Muscle layer of colon (tissue), 2 donors: Measurements from ENCODE around the gene KCNQ1.

Experiments used
- H3K27ac ChIP-seq: one replicate; pipeline ENCODE4 v1.7.0; 2013; ENCODE audit warnings: low read depth, mild to moderate bottlenecking, low read length, moderate library complexity
- H3K27me3 ChIP-seq, 2 donors: one replicate each; pipeline ENCODE4 v1.7.0; 2013; ENCODE audit warnings: low read length in 2 of 2, mild to moderate bottlenecking in 2 of 2; ENCODE audit not compliant: insufficient read depth in 2 of 2, control insufficient read depth in 1 of 2
- H3K36me3 ChIP-seq: one replicate; pipeline ENCODE4 v1.7.0; 2013; ENCODE audit warnings: mild to moderate bottlenecking, low read length; ENCODE audit not compliant: insufficient read depth
- H3K4me1 ChIP-seq: one replicate; pipeline ENCODE4 v1.7.0; 2013; ENCODE audit warnings: mild to moderate bottlenecking, low read length; ENCODE audit not compliant: insufficient read depth
- H3K4me3 ChIP-seq, 2 donors: one replicate each; pipeline ENCODE4 v1.7.0; 2013; ENCODE audit warnings: low read length in 2 of 2, low read depth in 1 of 2, mild to moderate bottlenecking in 1 of 2, moderate library complexity in 1 of 2
- H3K9ac ChIP-seq: one replicate; pipeline ENCODE4 v1.7.0; 2013; ENCODE audit warnings: low read length
- H3K9me3 ChIP-seq: one replicate; pipeline ENCODE4 v1.7.0; 2013; ENCODE audit warnings: mild to moderate bottlenecking, low read length
- donor health status: abdominal sarcoma.
- donor health status: Adenocarcinoma of cecum.

The KCNQ1 gene

DNA sequence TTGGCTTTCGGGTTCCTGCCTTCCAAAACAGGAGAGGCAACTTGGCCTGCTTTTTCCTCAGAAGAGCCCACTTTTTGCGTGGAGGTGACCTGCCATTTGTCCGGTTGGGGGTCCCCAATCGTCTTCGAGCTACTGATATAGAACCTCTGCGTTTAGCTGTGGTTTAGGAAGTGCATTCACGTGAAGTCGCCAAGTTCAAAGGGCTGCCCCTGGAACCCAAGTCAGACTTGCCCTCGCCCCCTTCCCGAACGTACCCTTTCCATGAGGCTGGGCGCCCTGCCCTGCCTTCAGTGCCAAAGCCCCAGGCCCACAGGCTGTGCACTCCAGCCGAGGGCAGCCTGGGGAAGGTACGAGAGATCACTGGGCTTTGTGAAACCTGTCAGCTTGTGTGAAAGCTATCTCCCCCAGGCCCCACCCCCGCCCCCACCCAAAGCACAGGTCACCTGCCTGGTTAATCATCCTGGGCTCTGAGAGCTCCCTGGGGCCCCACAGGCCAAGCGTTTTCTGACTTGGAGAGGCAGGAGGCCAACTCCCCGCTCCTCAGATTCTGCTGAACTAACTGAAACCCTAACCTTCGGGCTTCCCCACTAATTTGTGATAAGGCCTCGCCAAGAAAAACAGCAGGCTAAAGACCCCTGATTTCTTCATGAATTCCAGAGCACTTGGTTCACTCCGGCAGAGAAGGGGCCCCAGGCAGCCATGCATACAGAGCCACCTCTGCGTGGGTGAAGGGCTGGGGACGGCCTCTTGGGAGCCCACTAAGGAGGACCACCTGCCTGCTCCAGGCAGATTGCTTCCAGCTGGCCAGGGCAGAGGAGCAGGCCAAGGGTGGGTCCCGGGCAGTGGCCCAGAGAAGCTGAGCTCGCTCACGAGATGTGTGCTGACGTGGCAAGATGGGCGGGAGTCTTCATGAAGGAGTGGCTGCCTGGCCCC lies 280.8 kb downstream of the KCNQ1 start:
- Histone ChIP-seq H3K4me3 (no peak overlapping the region), H3K9ac (no peak overlapping the region), H3K36me3 (no peaks in the 10 kb centered on the region), H3K4me1 (peaks cover 6% of the 10 kb centered on the region), H3K27ac (no peak overlapping the region), H3K27me3 (no peaks in the 10 kb centered on the region), H3K9me3 (no peaks in the 10 kb centered on the region)

DNA sequence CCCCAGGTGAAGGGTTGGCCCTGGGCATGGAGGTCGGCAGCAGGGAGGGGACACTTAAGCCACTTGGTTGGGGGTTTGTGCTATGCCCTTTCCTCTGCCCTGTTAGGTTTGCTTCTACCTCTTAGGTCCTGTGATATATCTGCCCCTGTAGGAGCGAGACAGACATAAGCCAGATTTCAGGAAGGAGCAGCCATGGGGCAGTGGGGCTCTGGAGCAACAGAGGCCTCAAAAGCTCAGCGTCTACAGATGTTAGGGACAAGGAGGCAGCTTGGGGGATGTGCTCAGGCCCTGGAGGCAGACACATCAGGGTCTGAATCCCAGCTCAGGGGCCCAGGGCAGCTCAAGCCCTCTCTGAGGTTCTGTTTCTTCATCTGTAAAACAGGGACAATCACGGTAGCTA lies 282.2 kb downstream of the KCNQ1 start:
- no peak overlapping the region for H3K27ac ChIP-seq
- H3K27me3 ChIP-seq, result no peaks in the 10 kb centered on the region
- H3K4me1 ChIP-seq, result peaks cover 6% of the 10 kb centered on the region
- H3K4me3 ChIP-seq, result no peak overlapping the region
- H3K9me3 ChIP-seq, result no peaks in the 10 kb centered on the region
- no peaks in the 10 kb centered on the region for H3K36me3 ChIP-seq
- no peak overlapping the region for H3K9ac ChIP-seq

- H3K4me1 ChIP-seq, result peaks cover 6% of the 10 kb centered on the region
- H3K27me3 ChIP-seq, result no peaks in the 10 kb centered on the region
- H3K9me3 ChIP-seq, result no peaks in the 10 kb centered on the region
- no peak overlapping the region for H3K9ac ChIP-seq
- H3K36me3 ChIP-seq, result no peaks in the 10 kb centered on the region
- no peak overlapping the region for H3K4me3 ChIP-seq
- no peak overlapping the region for H3K27ac ChIP-seq
Measured at GRCh38 chr11:2728128-2728662, 283.4 kb downstream of the KCNQ1 start.

DNA sequence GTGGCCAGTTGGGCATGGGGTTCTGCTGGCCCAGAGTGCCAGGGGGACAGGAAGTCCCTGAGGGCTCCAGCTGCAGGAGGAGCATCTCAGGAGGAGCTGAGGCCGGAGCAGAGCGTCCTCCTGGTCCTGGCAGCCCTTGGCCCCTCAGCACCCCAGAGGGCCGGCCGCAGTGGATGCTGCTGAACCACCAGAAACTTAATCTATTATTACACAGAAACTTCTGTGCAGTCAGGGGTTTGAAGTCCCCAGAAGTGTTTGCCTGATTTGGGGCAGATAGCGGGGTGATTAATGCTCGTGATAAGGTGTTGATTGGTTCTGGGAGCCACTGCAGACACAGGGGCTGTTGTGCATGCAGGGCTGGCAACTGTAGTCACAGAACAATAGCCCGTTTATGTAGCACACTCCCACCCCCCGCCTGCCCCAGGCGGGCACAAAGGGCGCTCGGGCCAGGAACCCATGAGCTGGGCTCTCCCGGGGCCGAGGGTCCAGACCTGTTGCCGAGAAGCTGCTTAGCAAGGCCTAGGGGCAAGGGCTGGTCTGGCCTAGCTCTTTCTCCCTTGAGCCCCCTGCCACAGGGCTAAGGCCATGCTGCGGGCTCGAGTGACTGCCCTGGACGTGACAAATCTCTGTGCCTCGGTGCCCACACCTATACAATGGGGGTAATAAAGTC lies 284.0 kb downstream of the KCNQ1 start:
- H3K27me3 ChIP-seq, result no peaks in the 10 kb centered on the region
- peaks cover 6% of the 10 kb centered on the region for H3K4me1 ChIP-seq
- no peaks in the 10 kb centered on the region for H3K36me3 ChIP-seq
- H3K4me3 ChIP-seq, result no peak overlapping the region
- H3K27ac ChIP-seq, result no peak overlapping the region
- no peak overlapping the region for H3K9ac ChIP-seq
- no peaks in the 10 kb centered on the region for H3K9me3 ChIP-seq

DNA sequence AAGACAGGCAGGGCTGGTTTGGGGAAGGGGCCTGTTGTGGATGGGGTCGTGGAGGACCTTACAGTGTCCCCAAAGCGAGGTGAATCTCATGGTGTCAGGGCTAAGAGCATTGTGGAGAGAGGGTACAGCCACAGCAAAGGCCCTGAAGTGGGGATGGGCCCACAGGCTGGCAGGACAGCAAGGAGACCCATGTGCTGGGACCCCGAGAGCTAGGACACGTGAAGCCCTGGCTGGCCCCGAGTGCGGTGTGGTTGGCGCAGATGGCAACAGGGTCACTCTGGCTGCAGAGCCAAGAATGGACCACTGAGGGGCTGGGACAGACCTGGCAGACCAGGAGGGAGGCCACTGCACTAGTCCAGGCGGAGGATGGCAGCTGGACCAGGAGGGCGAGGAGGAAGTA lies 285.0 kb downstream of the KCNQ1 start:
- no peak overlapping the region for H3K27ac ChIP-seq

DNA sequence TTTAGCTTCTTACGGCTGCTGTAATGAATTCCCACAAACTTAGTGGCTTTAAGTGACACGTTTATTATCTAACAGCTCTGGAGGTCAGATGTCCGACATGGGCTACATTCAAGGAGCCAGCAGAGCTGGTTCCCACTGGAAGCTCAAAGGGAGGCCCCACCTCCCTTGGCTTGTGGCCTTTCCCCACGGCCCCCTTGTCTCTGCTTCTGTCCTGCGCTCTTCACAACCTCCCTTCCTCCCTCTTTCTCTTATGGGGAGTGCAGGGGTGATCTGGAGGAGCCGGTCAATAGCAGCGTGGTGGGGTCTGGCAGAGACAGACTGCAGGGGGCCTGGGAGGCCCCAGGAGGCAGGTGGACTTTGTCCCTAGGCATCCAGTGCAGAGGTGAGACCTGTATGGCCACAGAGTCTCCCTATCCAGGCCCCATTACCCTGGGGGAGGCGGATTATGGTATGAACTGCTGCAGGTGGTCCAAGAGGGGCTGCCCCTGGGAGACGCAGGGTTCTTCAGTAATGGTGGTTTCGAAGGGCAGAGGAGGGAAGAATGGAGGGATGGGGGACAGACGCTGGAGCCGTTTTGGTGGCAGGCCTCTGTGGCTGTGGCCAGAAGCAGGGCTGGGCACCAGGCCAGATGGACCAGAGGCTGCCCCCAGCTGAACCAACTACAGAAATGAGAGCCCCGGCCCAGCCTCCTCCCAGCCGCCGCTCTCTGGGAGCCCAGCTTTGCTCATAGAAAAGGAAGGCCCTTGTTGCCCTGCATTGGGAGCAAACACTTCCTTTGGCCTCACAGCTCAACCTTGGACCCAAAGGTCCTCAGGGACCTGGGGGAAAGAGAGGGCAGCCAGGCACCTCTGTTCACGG lies 285.7 kb downstream of the KCNQ1 start:
- H3K4me1 ChIP-seq, result no peaks in the 10 kb centered on the region
- H3K9ac ChIP-seq, result no peak overlapping the region
- H3K4me3 ChIP-seq, result no peak overlapping the region
- H3K27me3 ChIP-seq, result no peaks in the 10 kb centered on the region
- no peaks in the 10 kb centered on the region for H3K9me3 ChIP-seq
- H3K36me3 ChIP-seq, result no peaks in the 10 kb centered on the region
- no peak overlapping the region for H3K27ac ChIP-seq

More for the DNA sequence above, 285.0 kb downstream of the KCNQ1 start:
- Histone ChIP-seq H3K9me3 (no peaks in the 10 kb centered on the region), H3K4me1 (peaks cover 6% of the 10 kb centered on the region), H3K27me3 (no peaks in the 10 kb centered on the region), H3K9ac (no peak overlapping the region), H3K36me3 (no peaks in the 10 kb centered on the region), H3K4me3 (no peak overlapping the region)

DNA sequence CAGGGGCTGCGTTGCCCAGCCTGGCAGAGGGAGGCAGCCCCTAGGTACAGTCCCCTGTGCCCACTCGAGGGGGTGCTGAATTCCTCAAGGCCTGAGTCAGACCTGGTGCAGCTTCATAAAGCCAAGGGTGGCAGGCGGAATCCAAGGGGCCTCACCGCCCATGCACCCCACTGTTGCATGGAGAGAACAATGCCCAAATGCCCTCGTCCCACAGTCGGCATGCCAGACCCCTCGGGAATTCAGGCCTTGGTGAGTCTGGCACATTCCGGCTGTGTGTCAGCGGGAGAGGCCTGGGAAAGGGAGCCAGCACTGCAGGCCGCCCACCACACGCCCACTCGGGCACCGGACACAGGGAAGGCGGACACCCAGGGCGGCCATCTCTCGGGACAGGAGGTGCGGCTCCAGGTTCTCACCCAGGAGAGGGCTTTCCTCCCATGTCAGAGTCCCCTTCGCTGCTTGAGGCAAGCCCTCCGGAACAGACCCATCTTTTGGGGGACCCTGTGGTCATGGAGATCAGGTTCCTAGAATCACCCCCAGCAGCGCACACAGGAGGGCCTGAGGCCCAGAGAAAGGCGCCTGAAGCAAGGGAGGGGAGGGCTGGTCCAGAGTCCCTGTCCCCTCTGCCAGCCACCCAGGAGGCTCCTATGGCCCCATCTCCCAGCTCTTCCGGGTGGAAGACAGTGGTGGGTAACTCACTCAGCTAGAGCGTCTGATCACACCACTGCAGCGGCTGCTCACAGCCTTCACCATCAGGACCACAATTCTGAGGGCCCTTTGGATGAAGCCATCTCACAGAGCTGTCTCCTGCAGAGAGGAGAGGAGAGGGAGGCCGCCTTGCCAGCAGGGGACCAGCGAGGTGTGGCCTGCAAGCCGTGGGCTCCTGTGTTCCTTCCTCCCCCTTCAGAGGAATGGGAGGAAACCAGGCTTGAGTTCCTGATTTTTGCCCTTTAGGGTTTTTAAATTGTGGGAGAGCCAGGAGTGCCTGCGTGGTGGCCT lies 286.6 kb downstream of the KCNQ1 start:
- Histone ChIP-seq H3K36me3 (no peaks in the 10 kb centered on the region), H3K27ac (no peak overlapping the region), H3K9me3 (no peaks in the 10 kb centered on the region), H3K9ac (no peak overlapping the region), H3K4me1 (no peaks in the 10 kb centered on the region), H3K27me3 (no peaks in the 10 kb centered on the region), H3K4me3 (no peak overlapping the region)

DNA sequence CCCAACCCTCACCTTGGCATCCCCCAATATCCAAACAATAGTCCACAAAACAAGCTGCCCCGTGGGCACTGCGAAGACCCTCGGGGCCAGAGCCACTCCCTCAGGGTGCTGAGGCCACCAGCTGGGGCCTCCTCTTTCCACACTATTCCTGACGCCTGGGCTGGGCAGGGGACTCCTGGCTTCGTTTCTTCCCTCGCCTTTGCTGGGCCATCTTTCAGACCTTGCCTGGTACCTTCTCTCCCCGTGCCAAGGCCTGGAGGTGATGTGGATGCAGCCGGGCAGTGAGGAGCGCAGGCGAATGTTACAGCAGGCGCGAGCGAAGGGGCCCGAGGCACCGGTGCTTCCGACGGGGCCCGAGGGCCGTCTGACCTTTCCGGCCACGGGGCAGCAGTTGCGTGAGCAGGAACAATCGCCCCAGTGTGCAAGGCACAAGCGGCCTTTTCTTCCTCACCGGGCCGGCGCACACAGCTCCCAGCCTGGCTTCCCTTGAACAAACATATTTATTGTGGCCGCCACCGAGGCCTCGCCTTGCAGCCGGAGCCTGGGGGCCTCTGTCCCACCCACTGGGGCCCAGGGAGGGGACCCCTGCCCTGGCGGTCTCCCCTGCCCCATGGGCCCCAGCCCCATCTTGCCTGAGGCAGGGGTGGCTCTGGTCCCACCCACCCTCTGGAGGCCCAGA lies 287.6 kb downstream of the KCNQ1 start:
- H3K9ac ChIP-seq, result no peak overlapping the region
- H3K27me3 ChIP-seq, result no peaks in the 10 kb centered on the region
- no peak overlapping the region for H3K4me3 ChIP-seq
- no peaks in the 10 kb centered on the region for H3K36me3 ChIP-seq
- H3K4me1 ChIP-seq, result no peaks in the 10 kb centered on the region
- no peak overlapping the region for H3K27ac ChIP-seq
- H3K9me3 ChIP-seq, result no peaks in the 10 kb centered on the region

- H3K4me1 ChIP-seq, result no peaks in the 10 kb centered on the region
Measured at GRCh38 chr11:2732940-2733628, 288.3 kb downstream of the KCNQ1 start.

More at GRCh38 chr11:2732940-2733628, 288.3 kb downstream of the KCNQ1 start:
- Histone ChIP-seq H3K4me3 (no peak overlapping the region), H3K36me3 (no peaks in the 10 kb centered on the region), H3K9me3 (no peaks in the 10 kb centered on the region), H3K9ac (no peak overlapping the region), H3K27ac (no peak overlapping the region), H3K27me3 (no peaks in the 10 kb centered on the region)
